ENCODE measurements around the gene ERBB4. TPM values are rescaled to one million over a fixed set of nuclear protein-coding genes. Genes with fewer than 3 reads are reported as not detected.

ERBB4 gene
- total RNA-seq, 1 donor from 2014 or later, result 10.2 TPM

DNA sequence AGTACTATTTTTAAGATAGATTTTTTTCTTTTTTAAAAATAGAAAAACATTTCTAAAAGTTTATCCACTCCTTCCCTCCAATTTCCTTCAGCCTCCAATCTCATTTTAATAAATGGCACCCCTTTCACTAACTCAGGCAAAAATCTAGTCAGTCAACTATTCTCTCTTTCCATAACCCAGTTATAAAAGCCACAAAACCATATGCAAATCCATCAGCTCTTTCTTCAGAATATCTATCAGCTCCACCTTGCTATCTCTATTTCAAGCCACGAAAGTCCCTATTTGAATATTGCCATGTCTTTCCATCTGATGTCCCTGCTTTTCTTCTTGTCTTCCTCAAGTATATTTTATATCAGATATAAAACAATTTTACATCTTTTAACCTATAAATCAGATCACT is 397.1 kb downstream of the ERBB4 start:
- TF ChIP-seq, protein P1, sequence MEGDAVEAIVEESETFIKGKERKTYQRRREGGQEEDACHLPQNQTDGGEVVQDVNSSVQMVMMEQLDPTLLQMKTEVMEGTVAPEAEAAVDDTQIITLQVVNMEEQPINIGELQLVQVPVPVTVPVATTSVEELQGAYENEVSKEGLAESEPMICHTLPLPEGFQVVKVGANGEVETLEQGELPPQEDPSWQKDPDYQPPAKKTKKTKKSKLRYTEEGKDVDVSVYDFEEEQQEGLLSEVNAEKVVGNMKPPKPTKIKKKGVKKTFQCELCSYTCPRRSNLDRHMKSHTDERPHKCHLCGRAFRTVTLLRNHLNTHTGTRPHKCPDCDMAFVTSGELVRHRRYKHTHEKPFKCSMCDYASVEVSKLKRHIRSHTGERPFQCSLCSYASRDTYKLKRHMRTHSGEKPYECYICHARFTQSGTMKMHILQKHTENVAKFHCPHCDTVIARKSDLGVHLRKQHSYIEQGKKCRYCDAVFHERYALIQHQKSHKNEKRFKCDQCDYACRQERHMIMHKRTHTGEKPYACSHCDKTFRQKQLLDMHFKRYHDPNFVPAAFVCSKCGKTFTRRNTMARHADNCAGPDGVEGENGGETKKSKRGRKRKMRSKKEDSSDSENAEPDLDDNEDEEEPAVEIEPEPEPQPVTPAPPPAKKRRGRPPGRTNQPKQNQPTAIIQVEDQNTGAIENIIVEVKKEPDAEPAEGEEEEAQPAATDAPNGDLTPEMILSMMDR (conservative IDR thresholded peaks at IDR 0.05), result no peak
- Mint-ChIP-seq H3K4me3 (no peak overlapping the region), H3K27me3 (ENCODE audit: low read depth) (no peaks in the 10 kb centered on the region), H3K36me3 (ENCODE audit: low read depth) (no peaks in the 10 kb centered on the region), H3K27ac (ENCODE audit: unreplicated experiment) (no peak overlapping the region), H3K4me1 (peaks cover 4% of the 10 kb centered on the region), H3K9me3 (no peaks in the 10 kb centered on the region)
- no peak for DNase-seq (ENCODE audit: low read depth, low spot score)

GRCh38 chr2:212136216-212136795 is 402.3 kb downstream of the ERBB4 start:
- Mint-ChIP-seq H3K36me3 (ENCODE audit: low read depth) (no peaks in the 10 kb centered on the region), H3K9me3 (no peaks in the 10 kb centered on the region), H3K4me3 (no peak overlapping the region), H3K27ac (ENCODE audit: unreplicated experiment) (no peak overlapping the region), H3K4me1 (no peaks in the 10 kb centered on the region), H3K27me3 (ENCODE audit: low read depth) (no peaks in the 10 kb centered on the region)
- TF ChIP-seq, protein P1 (conservative IDR thresholded peaks at IDR 0.05), result no peak
- DNase-seq (ENCODE audit: low read depth, low spot score), result no peak

GRCh38 chr2:212135739-212136138 is 402.9 kb downstream of the ERBB4 start:
- DNase-seq (ENCODE audit: low read depth, low spot score), result no peak
- no peak overlapping the region for H3K4me3 Mint-ChIP-seq
- no peak overlapping the region for H3K27ac Mint-ChIP-seq (ENCODE audit: unreplicated experiment)
- H3K9me3 Mint-ChIP-seq, result no peaks in the 10 kb centered on the region
- H3K4me1 Mint-ChIP-seq, result peaks cover 4% of the 10 kb centered on the region
- no peaks in the 10 kb centered on the region for H3K36me3 Mint-ChIP-seq (ENCODE audit: low read depth)
- H3K27me3 Mint-ChIP-seq (ENCODE audit: low read depth), result no peaks in the 10 kb centered on the region
- TF ChIP-seq, protein P1 (conservative IDR thresholded peaks at IDR 0.05), result no peak

- Mint-ChIP-seq H3K4me1 (peaks cover 4% of the 10 kb centered on the region), H3K36me3 (ENCODE audit: low read depth) (no peaks in the 10 kb centered on the region), H3K4me3 (no peak overlapping the region)
Observed at GRCh38 chr2:212133337-212133736, 405.3 kb downstream of the ERBB4 start.

GRCh38 chr2:212124598-212124997 is 414.0 kb downstream of the ERBB4 start:
- no peak for DNase-seq (ENCODE audit: low read depth, low spot score)
- no peaks in the 10 kb centered on the region for H3K36me3 Mint-ChIP-seq (ENCODE audit: low read depth)
- H3K27ac Mint-ChIP-seq (ENCODE audit: unreplicated experiment), result no peak overlapping the region
- H3K9me3 Mint-ChIP-seq, result no peaks in the 10 kb centered on the region
- H3K4me3 Mint-ChIP-seq, result no peak overlapping the region
- H3K27me3 Mint-ChIP-seq (ENCODE audit: low read depth), result no peaks in the 10 kb centered on the region
- peaks cover 8% of the 10 kb centered on the region for H3K4me1 Mint-ChIP-seq
- TF ChIP-seq, protein P1 (conservative IDR thresholded peaks at IDR 0.05), result no peak

More at GRCh38 chr2:212133337-212133736, 405.3 kb downstream of the ERBB4 start:
- H3K27ac Mint-ChIP-seq (ENCODE audit: unreplicated experiment), result no peak overlapping the region
- no peak for DNase-seq (ENCODE audit: low read depth, low spot score)
- H3K27me3 Mint-ChIP-seq (ENCODE audit: low read depth), result no peaks in the 10 kb centered on the region
- no peaks in the 10 kb centered on the region for H3K9me3 Mint-ChIP-seq
- TF ChIP-seq, protein P1 (conservative IDR thresholded peaks at IDR 0.05), result no peak
